ENCODE measurements around the gene B4GALT7.

GRCh38 chr5:177592010-177592834 lies 7.7 kb upstream of the B4GALT7 start, which contains the start of gene TMED9:
- TF ChIP-seq EZH2 (IDR thresholded peaks at IDR 0.05; ENCODE audit: borderline replicate concordance, insufficient read depth, low read length, poor library complexity, severe bottlenecking) (no peak), CTCF (IDR thresholded peaks at IDR 0.05; ENCODE audit: poor library complexity, severe bottlenecking) (no peak), TAF1 (IDR thresholded peaks at IDR 0.05; ENCODE audit: low read depth) (peak; percentile 80), RAD21 (conservative IDR thresholded peaks at IDR 0.05) (peak; percentile 37), POLR2AphosphoS5 (IDR thresholded peaks at IDR 0.05) (peak; percentile 95), MXI1 (conservative IDR thresholded peaks at IDR 0.05; ENCODE audit: poor library complexity, severe bottlenecking) (peak; percentile 92), EP300 (conservative IDR thresholded peaks at IDR 0.05; ENCODE audit: poor library complexity, severe bottlenecking) (no peak), SMC3 (conservative IDR thresholded peaks at IDR 0.05; ENCODE audit: poor library complexity) (peak; percentile 40), REST (IDR thresholded peaks at IDR 0.05; ENCODE audit: borderline replicate concordance) (peak; percentile 53)
